Effector memory CD8-positive, alpha-beta T cell (primary cell): ENCODE data around the gene CNPY1.
"Not testable (repeated sequence)": the region's sequence is repeated elsewhere in the genome, so short reads cannot be mapped to it uniquely, and the experiment has no call there.

Source experiments
- ATAC-seq: fragments of 150-1000 bp; cut with Tn5 transposase; replicated peaks from 2 replicates; pipeline ENCODE4 v1.10.0; 2021; ENCODE audit warnings: mild to moderate bottlenecking, moderate library complexity
- DNase-seq, 3 experiments: peaks; one replicate each; pipeline ENCODE4 v3.0.0; 2021
- H3K27ac Mint-ChIP-seq, 2 donors: one replicate each; pipeline ENCODE4 v1.8.0; 2022; ENCODE audit warnings: mild to moderate bottlenecking in 2 of 2, mixed read lengths in 2 of 2, moderate library complexity in 2 of 2
- H3K27me3 Mint-ChIP-seq, 2 donors: one replicate each; pipeline ENCODE4 v1.8.0; 2022; ENCODE audit warnings: mixed read lengths in 2 of 2
- H3K36me3 Mint-ChIP-seq: one replicate; pipeline ENCODE4 v1.8.0; 2022; ENCODE audit warnings: mild to moderate bottlenecking, moderate library complexity, mixed read lengths; ENCODE audit not compliant: insufficient read depth
- H3K4me1 Mint-ChIP-seq, 2 donors: one replicate each; pipeline ENCODE4 v1.8.0; 2022; ENCODE audit warnings: low read depth in 2 of 2, mixed read lengths in 2 of 2
- H3K4me3 Mint-ChIP-seq, 2 donors: one replicate each; pipeline ENCODE4 v1.8.0; 2022; ENCODE audit warnings: mild to moderate bottlenecking in 2 of 2, mixed read lengths in 2 of 2, moderate library complexity in 2 of 2
- H3K9me3 Mint-ChIP-seq, 2 donors: one replicate each; pipeline ENCODE4 v1.8.0; 2022; ENCODE audit warnings: mixed read lengths in 2 of 2

CNPY1 gene

GRCh38 chr7:155529845-155530244 lies 16.5 kb downstream of the CNPY1 start:
- Mint-ChIP-seq H3K4me1 (peaks cover 10 to 16% of the 10 kb centered on the region in 2 donors), H3K9me3 (no peaks in the 10 kb centered on the region), H3K27ac (no peak overlapping the region), H3K27me3 (peaks cover 75 to 97% of the 10 kb centered on the region in 2 donors), H3K36me3 (peaks cover 6% of the 10 kb centered on the region), H3K4me3 (no peak overlapping the region)
- ATAC-seq (no peak), DNase-seq (no peak)

GRCh38 chr7:155529346-155529745 lies 17.0 kb downstream of the CNPY1 start:
- Mint-ChIP-seq H3K27ac (no peak overlapping the region), H3K36me3 (peaks cover 6% of the 10 kb centered on the region), H3K4me1 (peaks cover 10 to 15% of the 10 kb centered on the region in 2 donors), H3K27me3 (peaks cover 70 to 94% of the 10 kb centered on the region in 2 donors), H3K4me3 (no peak overlapping the region), H3K9me3 (no peaks in the 10 kb centered on the region)
- ATAC-seq (no peak), DNase-seq (no peak)

- Mint-ChIP-seq H3K9me3 (no peaks in the 10 kb centered on the region), H3K27me3 (peaks cover 62 to 94% of the 10 kb centered on the region in 2 donors), H3K36me3 (peaks cover 6% of the 10 kb centered on the region), H3K4me1 (peaks cover under 1 to 2% of the 10 kb centered on the region in 2 donors), H3K27ac (no peak overlapping the region), H3K4me3 (no peak overlapping the region)
- DNase-seq, result no peak
- ATAC-seq, result no peak
Observed at GRCh38 chr7:155527664-155528063, 18.7 kb downstream of the CNPY1 start.

GRCh38 chr7:155526225-155526624 lies 20.1 kb downstream of the CNPY1 start:
- no peak overlapping the region for H3K4me3 Mint-ChIP-seq
- DNase-seq, result no peak
- no peak for ATAC-seq
- no peaks in the 10 kb centered on the region for H3K9me3 Mint-ChIP-seq
- no peak overlapping the region for H3K27ac Mint-ChIP-seq
- H3K36me3 Mint-ChIP-seq, result peaks cover 3% of the 10 kb centered on the region
- H3K4me1 Mint-ChIP-seq, result no peaks in the 10 kb centered on the region
- H3K27me3 Mint-ChIP-seq, result peaks cover 59 to 94% of the 10 kb centered on the region in 2 donors

- no peaks in the 10 kb centered on the region for H3K9me3 Mint-ChIP-seq
- peaks cover 46 to 83% of the 10 kb centered on the region in 2 donors for H3K27me3 Mint-ChIP-seq
- no peaks in the 10 kb centered on the region for H3K4me1 Mint-ChIP-seq
- no peak overlapping the region for H3K27ac Mint-ChIP-seq
- no peak for DNase-seq
- no peaks in the 10 kb centered on the region for H3K36me3 Mint-ChIP-seq
- no peak for ATAC-seq
- H3K4me3 Mint-ChIP-seq, result no peak overlapping the region
Observed at GRCh38 chr7:155524018-155524556, 22.3 kb downstream of the CNPY1 start.

- Mint-ChIP-seq H3K36me3 (no peaks in the 10 kb centered on the region), H3K4me1 (no peaks in the 10 kb centered on the region), H3K9me3 (no peaks in the 10 kb centered on the region), H3K4me3 (no peak overlapping the region), H3K27me3 (peaks cover 50 to 85% of the 10 kb centered on the region in 2 donors), H3K27ac (no peak overlapping the region)
- no peak for ATAC-seq
- no peak for DNase-seq
Observed at GRCh38 chr7:155523168-155523675, 23.1 kb downstream of the CNPY1 start.

GRCh38 chr7:155521743-155522398 lies 24.5 kb downstream of the CNPY1 start:
- DNase-seq (no peak), ATAC-seq (no peak)
- Mint-ChIP-seq H3K27ac (no peak overlapping the region), H3K4me1 (no peaks in the 10 kb centered on the region), H3K4me3 (no peak overlapping the region), H3K9me3 (no peaks in the 10 kb centered on the region), H3K36me3 (no peaks in the 10 kb centered on the region), H3K27me3 (peaks cover 59 to 85% of the 10 kb centered on the region in 2 donors)

GRCh38 chr7:155521007-155521742 lies 25.2 kb downstream of the CNPY1 start:
- Mint-ChIP-seq H3K27me3 (peaks cover 63 to 86% of the 10 kb centered on the region in 2 donors), H3K9me3 (no peaks in the 10 kb centered on the region), H3K4me3 (no peak overlapping the region), H3K36me3 (no peaks in the 10 kb centered on the region), H3K27ac (no peak overlapping the region), H3K4me1 (no peaks in the 10 kb centered on the region)
- DNase-seq (no peak), ATAC-seq (no peak)

GRCh38 chr7:155520114-155520513 lies 26.2 kb downstream of the CNPY1 start:
- H3K9me3 Mint-ChIP-seq, result no peaks in the 10 kb centered on the region
- no peaks in the 10 kb centered on the region for H3K36me3 Mint-ChIP-seq
- no peak for ATAC-seq
- H3K4me3 Mint-ChIP-seq, result no peak overlapping the region
- no peaks in the 10 kb centered on the region for H3K4me1 Mint-ChIP-seq
- DNase-seq, result no peak
- H3K27me3 Mint-ChIP-seq, result peaks cover 63 to 86% of the 10 kb centered on the region in 2 donors
- H3K27ac Mint-ChIP-seq, result no peak overlapping the region

- H3K4me1 Mint-ChIP-seq, ATAC-seq, DNase-seq, H3K4me3 Mint-ChIP-seq, H3K36me3 Mint-ChIP-seq, H3K27ac Mint-ChIP-seq, H3K9me3 Mint-ChIP-seq: not testable (repeated sequence)
- H3K27me3 Mint-ChIP-seq, result peaks cover 68 to 89% of the 10 kb centered on the region in 2 donors
Observed at GRCh38 chr7:155519358-155519757, 27.0 kb downstream of the CNPY1 start.

- H3K27ac Mint-ChIP-seq, result no peak overlapping the region
- peaks cover 74 to 89% of the 10 kb centered on the region in 2 donors for H3K27me3 Mint-ChIP-seq
- H3K4me1 Mint-ChIP-seq, result no peaks in the 10 kb centered on the region
- no peaks in the 10 kb centered on the region for H3K36me3 Mint-ChIP-seq
- no peaks in the 10 kb centered on the region for H3K9me3 Mint-ChIP-seq
- no peak for ATAC-seq
- DNase-seq, result no peak
- no peak overlapping the region for H3K4me3 Mint-ChIP-seq
Observed at GRCh38 chr7:155518633-155519032, 27.7 kb downstream of the CNPY1 start.

GRCh38 chr7:155517969-155518368 lies 28.4 kb downstream of the CNPY1 start:
- no peak overlapping the region for H3K4me3 Mint-ChIP-seq
- no peaks in the 10 kb centered on the region for H3K9me3 Mint-ChIP-seq
- no peaks in the 10 kb centered on the region for H3K36me3 Mint-ChIP-seq
- DNase-seq (no peak), ATAC-seq (no peak)
- peaks cover 75 to 87% of the 10 kb centered on the region in 2 donors for H3K27me3 Mint-ChIP-seq
- no peaks in the 10 kb centered on the region for H3K4me1 Mint-ChIP-seq
- H3K27ac Mint-ChIP-seq, result no peak overlapping the region

GRCh38 chr7:155517452-155517851 lies 28.9 kb downstream of the CNPY1 start:
- ATAC-seq, result no peak
- Mint-ChIP-seq H3K36me3 (no peaks in the 10 kb centered on the region), H3K4me3 (no peak overlapping the region), H3K9me3 (no peaks in the 10 kb centered on the region), H3K4me1 (no peaks in the 10 kb centered on the region), H3K27ac (no peak overlapping the region), H3K27me3 (peaks cover 75 to 87% of the 10 kb centered on the region in 2 donors)
- DNase-seq, result no peak

- ATAC-seq (no peak), DNase-seq (no peak)
- H3K4me3 Mint-ChIP-seq, result no peak overlapping the region
- H3K4me1 Mint-ChIP-seq, result no peaks in the 10 kb centered on the region
- no peak overlapping the region for H3K27ac Mint-ChIP-seq
- H3K36me3 Mint-ChIP-seq, result no peaks in the 10 kb centered on the region
- no peaks in the 10 kb centered on the region for H3K9me3 Mint-ChIP-seq
- H3K27me3 Mint-ChIP-seq, result peaks cover 73 to 87% of the 10 kb centered on the region in 2 donors
Observed at GRCh38 chr7:155516466-155516865, 29.9 kb downstream of the CNPY1 start.
